Coronary artery (tissue), 2 donors: ENCODE data around the gene CDC42EP2.
A peak's percentile ranks its signal among the peaks of the same experiment; 100 is the strongest.
"Not testable (repeated sequence)": the region's sequence is repeated elsewhere in the genome, so short reads cannot be mapped to it uniquely, and the experiment has no call there.

Experiments used
- DNase-seq: peaks from one replicate; pipeline ENCODE4 v3.0.0-alpha.2; 2017; ENCODE audit warnings: low spot score
- H3K27ac ChIP-seq, 2 donors: fragments of 200-600 bp; sonication (generic); one replicate each; pipeline ENCODE4 v1.5.1; 2016 to 2019
- H3K4me3 ChIP-seq: fragments of 200-600 bp; sonication (generic); 2 replicates; pipeline ENCODE4 v1.5.1; 2016; ENCODE audit warnings: mild to moderate bottlenecking, moderate library complexity
- TF ChIP-seq, protein P1 (sequence below): fragments of 200-600 bp; sonication (generic); IDR thresholded peaks from one replicate; pipeline ENCODE4 v1.5.1; 2019; ENCODE audit warnings: antibody characterized with exemption

CDC42EP2 gene

DNA sequence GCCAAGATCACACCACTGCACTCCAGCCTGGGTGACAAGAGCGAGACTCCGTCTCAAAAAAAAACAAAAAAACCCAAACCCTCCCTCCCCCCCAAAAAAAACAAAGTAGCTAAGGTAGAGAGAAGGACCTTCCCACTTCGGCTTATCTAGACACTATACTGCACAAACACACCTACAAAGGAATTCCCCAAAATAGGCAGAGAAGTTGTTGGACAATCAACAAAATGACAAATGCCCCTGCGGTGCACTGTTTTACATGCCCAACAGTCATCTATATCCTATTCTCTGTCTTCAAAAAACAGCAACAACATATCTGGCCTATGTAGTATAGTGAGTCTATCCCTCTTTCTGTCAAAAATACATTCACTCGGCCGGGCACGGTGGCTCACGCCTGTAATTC lies 12.4 kb downstream of the CDC42EP2 start:
- no peak for DNase-seq
- TF ChIP-seq, protein P1, sequence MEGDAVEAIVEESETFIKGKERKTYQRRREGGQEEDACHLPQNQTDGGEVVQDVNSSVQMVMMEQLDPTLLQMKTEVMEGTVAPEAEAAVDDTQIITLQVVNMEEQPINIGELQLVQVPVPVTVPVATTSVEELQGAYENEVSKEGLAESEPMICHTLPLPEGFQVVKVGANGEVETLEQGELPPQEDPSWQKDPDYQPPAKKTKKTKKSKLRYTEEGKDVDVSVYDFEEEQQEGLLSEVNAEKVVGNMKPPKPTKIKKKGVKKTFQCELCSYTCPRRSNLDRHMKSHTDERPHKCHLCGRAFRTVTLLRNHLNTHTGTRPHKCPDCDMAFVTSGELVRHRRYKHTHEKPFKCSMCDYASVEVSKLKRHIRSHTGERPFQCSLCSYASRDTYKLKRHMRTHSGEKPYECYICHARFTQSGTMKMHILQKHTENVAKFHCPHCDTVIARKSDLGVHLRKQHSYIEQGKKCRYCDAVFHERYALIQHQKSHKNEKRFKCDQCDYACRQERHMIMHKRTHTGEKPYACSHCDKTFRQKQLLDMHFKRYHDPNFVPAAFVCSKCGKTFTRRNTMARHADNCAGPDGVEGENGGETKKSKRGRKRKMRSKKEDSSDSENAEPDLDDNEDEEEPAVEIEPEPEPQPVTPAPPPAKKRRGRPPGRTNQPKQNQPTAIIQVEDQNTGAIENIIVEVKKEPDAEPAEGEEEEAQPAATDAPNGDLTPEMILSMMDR, result no peak
- no peak overlapping the region for H3K27ac ChIP-seq
- H3K4me3 ChIP-seq, result no peak overlapping the region

DNA sequence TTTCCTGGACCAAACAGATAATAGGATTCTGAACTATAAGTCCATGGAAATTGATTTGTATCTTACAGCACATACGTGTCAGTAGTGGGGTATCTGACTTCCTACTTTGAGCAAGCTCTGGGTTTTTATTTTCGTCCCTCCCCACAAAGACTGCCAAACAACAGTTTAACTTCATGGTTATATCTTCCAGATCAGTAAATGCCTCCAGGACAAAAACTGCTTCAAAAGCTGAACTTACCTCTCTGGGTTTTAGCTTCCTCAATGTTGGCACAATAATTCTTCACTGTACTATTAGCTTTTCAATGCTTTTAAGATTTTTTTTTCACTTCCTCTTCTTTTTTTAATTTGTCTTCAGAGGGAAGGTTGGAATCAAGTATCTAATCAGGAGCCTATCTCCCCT lies 14.8 kb downstream of the CDC42EP2 start:
- TF ChIP-seq, protein P1, result no peak
- Histone ChIP-seq H3K27ac (no peak overlapping the region), H3K4me3 (no peak overlapping the region)
- no peak for DNase-seq

DNA sequence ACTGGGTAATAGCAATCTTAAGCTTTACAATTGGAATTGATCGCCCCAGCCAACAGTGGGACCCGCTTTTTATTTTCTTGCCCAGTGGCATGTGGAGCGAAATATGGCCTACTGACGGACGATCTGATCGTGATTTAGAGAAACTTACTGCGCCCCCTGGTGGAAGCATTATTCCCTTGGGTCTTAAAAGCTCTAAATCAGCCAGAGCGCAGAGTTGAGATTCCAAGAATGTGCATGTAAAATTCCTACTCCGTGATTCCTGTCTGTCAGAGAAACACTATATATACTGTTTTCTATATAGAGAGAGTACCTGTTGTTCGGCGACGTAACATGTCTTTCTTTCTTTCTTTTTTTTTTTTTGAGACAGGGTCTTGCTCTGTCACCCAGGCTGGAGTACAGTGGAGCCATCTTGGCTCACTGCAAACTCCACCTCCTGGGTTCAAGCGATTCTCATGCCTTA lies 15.3 kb downstream of the CDC42EP2 start:
- H3K4me3 ChIP-seq, result no peak overlapping the region
- DNase-seq, result no peak
- no peak overlapping the region for H3K27ac ChIP-seq
- TF ChIP-seq, protein P1, result peak; percentile 63

DNA sequence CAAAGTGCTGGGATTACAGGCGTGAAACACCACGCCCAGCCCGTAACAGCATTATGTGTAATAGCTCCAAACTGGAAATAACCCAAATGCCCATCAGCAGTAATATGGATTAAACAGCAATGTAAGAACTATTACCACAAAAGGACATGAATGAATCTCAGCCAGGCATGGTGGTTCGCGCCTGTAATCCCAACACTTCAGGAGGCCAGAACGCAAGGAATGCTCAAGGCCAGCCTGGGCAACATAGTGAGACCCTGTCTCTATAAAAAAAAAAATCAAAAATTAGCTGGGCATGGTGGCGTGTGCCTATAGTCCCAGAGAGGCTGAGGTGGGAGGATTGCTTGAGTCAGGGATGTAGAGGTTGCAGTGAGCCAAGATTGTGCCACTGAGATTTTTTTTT lies 15.9 kb downstream of the CDC42EP2 start:
- DNase-seq, result no peak
- no peak overlapping the region for H3K4me3 ChIP-seq
- no peak overlapping the region for H3K27ac ChIP-seq
- TF ChIP-seq, protein P1, result no peak

DNA sequence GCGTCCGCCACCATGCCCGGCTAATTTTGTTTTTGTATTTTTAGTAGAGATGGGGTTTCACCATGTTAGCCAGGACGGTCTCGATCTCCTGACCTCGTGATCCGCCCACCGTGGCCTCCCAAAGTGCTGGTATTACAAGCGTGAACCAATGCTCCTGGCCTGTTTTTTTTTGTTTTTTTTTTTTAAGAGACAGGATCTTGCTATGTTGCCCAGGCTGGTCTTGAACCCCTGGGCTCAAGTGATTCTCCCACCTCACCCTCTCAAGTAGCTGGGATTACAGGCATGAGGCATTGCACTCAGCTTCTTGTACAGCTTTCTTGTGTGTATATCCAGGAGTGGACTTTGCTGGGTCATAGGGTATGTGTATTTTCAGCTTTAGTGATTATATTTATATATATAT lies 17.9 kb downstream of the CDC42EP2 start:
- H3K27ac ChIP-seq, H3K4me3 ChIP-seq, DNase-seq: not testable (repeated sequence)

GRCh38 chr11:65334696-65335295 lies 20.1 kb downstream of the CDC42EP2 start:
- DNase-seq, result no peak
- TF ChIP-seq, protein P1, result no peak
- peak overlapping the region in 1 of 2 donors; percentile 90 for H3K27ac ChIP-seq
- peak overlapping the region; percentile 85 for H3K4me3 ChIP-seq

GRCh38 chr11:65338676-65339075 lies 24.0 kb downstream of the CDC42EP2 start:
- DNase-seq, result no peak
- Histone ChIP-seq H3K4me3 (no peak overlapping the region), H3K27ac (no peak overlapping the region)
- TF ChIP-seq, protein P1, result no peak
